ENCODE data around the gene ZNF276.

Gene ZNF276

GRCh38 chr16:89730610-89731234 lies 9.4 kb downstream of the ZNF276 start:
- POLR2A ChIA-PET: no interaction called here
- no peak for DNase-seq (ENCODE audit: extremely low spot score)
- CTCF ChIA-PET: interaction anchor here (0.9 kb wide), 1 partner anchor 62 kb away, joined by 3 read pairs; no protein-coding TSS in a partner anchor

GRCh38 chr16:89732142-89732917 lies 11.0 kb downstream of the ZNF276 start:
- no peak for TF ChIP-seq CTCF (IDR thresholded peaks at IDR 0.05; ENCODE audit: control extremely low read depth, extremely low read depth, low read depth, missing control alignments)
- ChIA-PET CTCF (interaction anchor here (2.0 kb wide), 1 partner anchor 12 kb away, joined by 4 read pairs; no protein-coding TSS in a partner anchor), POLR2A (no interaction called here)
- DNase-seq (ENCODE audit: extremely low spot score): no peak

More at GRCh38 chr16:89730610-89731234, 9.4 kb downstream of the ZNF276 start:
- TF ChIP-seq CTCF (IDR thresholded peaks at IDR 0.05; ENCODE audit: control extremely low read depth, extremely low read depth, low read depth, missing control alignments): no peak

GRCh38 chr16:89732918-89733242 lies 11.5 kb downstream of the ZNF276 start:
- CTCF ChIA-PET: interaction anchor here (2.0 kb wide), 1 partner anchor 11 kb away, joined by 4 read pairs; no protein-coding TSS in a partner anchor
- no peak for TF ChIP-seq CTCF (IDR thresholded peaks at IDR 0.05; ENCODE audit: control extremely low read depth, extremely low read depth, low read depth, missing control alignments)
- POLR2A ChIA-PET: no interaction called here

GRCh38 chr16:89733322-89733721 lies 12.0 kb downstream of the ZNF276 start:
- ChIA-PET CTCF (interaction anchor here (1.0 to 2.0 kb wide), 2 partner anchors 11 to 127 kb away, joined by 3 to 4 read pairs; no protein-coding TSS in a partner anchor), POLR2A (no interaction called here)
- no peak for DNase-seq (ENCODE audit: extremely low spot score)
- TF ChIP-seq CTCF (IDR thresholded peaks at IDR 0.05; ENCODE audit: control extremely low read depth, extremely low read depth, low read depth, missing control alignments): no peak

More at GRCh38 chr16:89732918-89733242, 11.5 kb downstream of the ZNF276 start:
- no peak for DNase-seq (ENCODE audit: extremely low spot score)

- no peak for DNase-seq (ENCODE audit: extremely low spot score)
- no peak for TF ChIP-seq CTCF (IDR thresholded peaks at IDR 0.05; ENCODE audit: control extremely low read depth, extremely low read depth, low read depth, missing control alignments)
- CTCF ChIA-PET: interaction anchor here (1.0 to 2.0 kb wide), 2 partner anchors 11 to 127 kb away, joined by 3 to 4 read pairs; no protein-coding TSS in a partner anchor
- POLR2A ChIA-PET: no interaction called here
Observed at GRCh38 chr16:89733792-89734191, 12.5 kb downstream of the ZNF276 start.

- no peak for DNase-seq (ENCODE audit: extremely low spot score)
- ChIA-PET POLR2A (no interaction called here), CTCF (no interaction called here)
- TF ChIP-seq CTCF (IDR thresholded peaks at IDR 0.05; ENCODE audit: control extremely low read depth, extremely low read depth, low read depth, missing control alignments): no peak
Observed at GRCh38 chr16:89736554-89736953, 15.2 kb downstream of the ZNF276 start.
